Smooth muscle cell (in vitro differentiated cells): ENCODE measurements around the gene TAF9B. TPM values are rescaled to one million over a fixed set of nuclear protein-coding genes. Genes with fewer than 3 reads are reported as not detected.

Experiments used
- DNase-seq: peaks from one replicate; lab custom pipeline; 2025; ENCODE audit not compliant: unreplicated experiment; lab: John Stamatoyannopoulos, UW
- H2AFZ ChIP-seq: fragments of 200-600 bp; sonication (generic); 2 replicates; pipeline ENCODE4 v1.6.0; 2016; ENCODE audit warnings: antibody characterized with exemption, low read depth, mild to moderate bottlenecking
- H3F3A ChIP-seq: fragments of 200-600 bp; sonication (generic); 2 replicates; pipeline ENCODE4 v1.6.0; 2017; ENCODE audit warnings: antibody characterized with exemption, low read depth
- H3K27ac ChIP-seq: fragments of 200-600 bp; sonication (generic); 2 replicates; pipeline ENCODE4 v1.5.1; 2016; ENCODE audit warnings: low read depth, mild to moderate bottlenecking
- H3K27me3 ChIP-seq: fragments of 200-600 bp; sonication (generic); 2 replicates; pipeline ENCODE4 v1.6.1; 2016; ENCODE audit warnings: low read depth, mild to moderate bottlenecking
- H3K36me3 ChIP-seq: fragments of 200-600 bp; sonication (generic); 2 replicates; pipeline ENCODE4 v1.5.1; 2016; ENCODE audit warnings: low read depth
- H3K4me1 ChIP-seq: fragments of 200-600 bp; sonication (generic); 2 replicates; pipeline ENCODE4 v1.5.1; 2016; ENCODE audit warnings: low read depth
- H3K4me2 ChIP-seq: fragments of 200-600 bp; sonication (generic); 2 replicates; pipeline ENCODE4 v1.6.0; 2016; ENCODE audit warnings: mild to moderate bottlenecking
- H3K4me3 ChIP-seq: fragments of 200-600 bp; sonication (generic); 2 replicates; pipeline ENCODE4 v1.5.1; 2016; ENCODE audit warnings: mild to moderate bottlenecking
- H3K79me2 ChIP-seq: fragments of 200-600 bp; sonication (generic); 2 replicates; pipeline ENCODE4 v1.6.0; 2016; ENCODE audit warnings: low read depth, mild to moderate bottlenecking
- H3K9ac ChIP-seq: fragments of 200-600 bp; sonication (generic); 2 replicates; pipeline ENCODE4 v1.6.0; 2016; ENCODE audit warnings: low read depth
- H3K9me3 ChIP-seq: fragments of 200-600 bp; sonication (generic); replicated peaks from 2 replicates; pipeline ENCODE4 v1.5.1; 2016; ENCODE audit warnings: low read depth
- H4K20me1 ChIP-seq: fragments of 200-600 bp; sonication (generic); 2 replicates; pipeline ENCODE4 v1.6.0; 2016; ENCODE audit warnings: low read depth
- WGBS: methylation state at CpG from one replicate; pipeline ENCODE4 v1.1.7; 2016; ENCODE audit warnings: low lambda C conversion rate; 5-methylcytosine and 5-hydroxymethylcytosine counted together
- polyA plus RNA-seq: library from polyadenylated mRNA; unstranded; fragments of >200 nt; fragmentation: Nextera tagmentation; extraction: Ambion mirVana; gene quantifications from 2 replicates; pipeline ENCODE4 v1.2.1, GENCODE V29; 2016
- total RNA-seq: library from RNA; depleted of rRNA; stranded (reverse); fragments of >200 nt; gene quantifications from 2 replicates; pipeline ENCODE4 v1.2.3, GENCODE V29; 2014
- TF ChIP-seq, protein P1 (sequence below): fragments of 200-600 bp; sonication (generic); IDR thresholded peaks from 2 replicates; pipeline ENCODE4 v1.5.1; 2017; ENCODE audit warnings: borderline replicate concordance, mild to moderate bottlenecking, antibody characterized with exemption; ENCODE audit not compliant: insufficient read depth, poor library complexity, severe bottlenecking

TAF9B gene
- total and polyA plus RNA-seq, 2 experiments from 2014 or later, result 15.9 to 28.8 TPM

DNA sequence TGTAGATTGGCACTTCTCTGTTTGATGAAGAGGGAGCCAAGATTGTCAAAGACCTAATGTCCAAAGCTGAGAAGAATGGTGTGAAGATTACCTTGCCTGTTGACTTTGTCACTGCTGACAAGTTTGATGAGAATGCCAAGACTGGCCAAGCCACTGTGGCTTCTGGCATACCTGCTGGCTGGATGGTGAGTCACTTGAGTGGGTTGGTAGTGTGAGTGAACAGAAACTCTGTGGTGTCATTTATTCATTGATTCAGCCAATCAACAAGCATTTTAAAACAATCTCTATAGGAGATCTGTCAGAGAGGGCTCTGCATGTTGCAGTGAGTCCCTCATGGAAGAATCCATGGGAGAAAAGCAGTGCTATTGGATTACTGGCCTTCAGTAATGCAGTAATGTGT lies 16.3 kb downstream of the TAF9B start:
- H3K79me2 ChIP-seq, result peaks cover 8% of the 10 kb centered on the region

DNA sequence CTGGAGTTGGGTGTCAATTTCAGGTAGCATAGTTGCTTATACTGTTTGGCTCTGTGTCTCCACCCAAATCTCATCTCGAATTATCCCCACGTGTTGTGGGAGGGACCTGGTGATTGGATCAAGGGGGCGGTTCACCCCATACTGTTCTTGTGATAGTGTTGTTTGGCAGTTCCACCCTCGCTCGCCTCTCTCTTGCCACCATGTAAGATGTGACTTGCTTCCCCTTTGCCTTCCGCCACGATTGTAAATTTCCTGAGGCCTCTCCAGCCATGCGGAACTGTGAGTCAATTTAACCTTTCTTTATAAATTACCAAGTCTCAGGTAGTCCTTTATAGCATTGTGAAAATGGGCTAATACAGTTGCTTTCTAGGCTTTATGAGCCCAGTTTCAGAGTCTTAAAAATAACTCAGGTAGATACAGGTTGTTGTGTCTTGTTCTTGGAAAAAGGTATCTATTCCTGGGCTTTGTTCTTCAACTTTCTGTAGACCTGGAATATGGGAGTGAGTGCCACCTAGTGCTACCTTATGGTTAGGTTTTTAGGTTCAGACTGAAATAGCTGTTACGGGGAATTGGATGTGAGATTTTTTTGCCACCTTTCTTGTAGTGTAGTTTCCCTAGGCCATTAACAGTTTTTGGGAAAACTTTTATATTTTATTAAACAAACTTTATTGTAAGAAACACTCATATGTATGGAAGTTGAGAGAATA lies 19.8 kb downstream of the TAF9B start:
- Histone ChIP-seq H3K9me3 (no peaks in the 10 kb centered on the region), H3K4me3 (no peak overlapping the region), H3F3A (no peaks in the 10 kb centered on the region), H4K20me1 (peaks cover 100% of the 10 kb centered on the region), H3K9ac (no peak overlapping the region), H3K36me3 (peaks cover 9% of the 10 kb centered on the region), H3K4me1 (no peaks in the 10 kb centered on the region), H2AFZ (no peak overlapping the region), H3K4me2 (no peak overlapping the region), H3K27me3 (no peaks in the 10 kb centered on the region), H3K27ac (no peak overlapping the region), H3K79me2 (peaks cover 29% of the 10 kb centered on the region)
- TF ChIP-seq, protein P1, sequence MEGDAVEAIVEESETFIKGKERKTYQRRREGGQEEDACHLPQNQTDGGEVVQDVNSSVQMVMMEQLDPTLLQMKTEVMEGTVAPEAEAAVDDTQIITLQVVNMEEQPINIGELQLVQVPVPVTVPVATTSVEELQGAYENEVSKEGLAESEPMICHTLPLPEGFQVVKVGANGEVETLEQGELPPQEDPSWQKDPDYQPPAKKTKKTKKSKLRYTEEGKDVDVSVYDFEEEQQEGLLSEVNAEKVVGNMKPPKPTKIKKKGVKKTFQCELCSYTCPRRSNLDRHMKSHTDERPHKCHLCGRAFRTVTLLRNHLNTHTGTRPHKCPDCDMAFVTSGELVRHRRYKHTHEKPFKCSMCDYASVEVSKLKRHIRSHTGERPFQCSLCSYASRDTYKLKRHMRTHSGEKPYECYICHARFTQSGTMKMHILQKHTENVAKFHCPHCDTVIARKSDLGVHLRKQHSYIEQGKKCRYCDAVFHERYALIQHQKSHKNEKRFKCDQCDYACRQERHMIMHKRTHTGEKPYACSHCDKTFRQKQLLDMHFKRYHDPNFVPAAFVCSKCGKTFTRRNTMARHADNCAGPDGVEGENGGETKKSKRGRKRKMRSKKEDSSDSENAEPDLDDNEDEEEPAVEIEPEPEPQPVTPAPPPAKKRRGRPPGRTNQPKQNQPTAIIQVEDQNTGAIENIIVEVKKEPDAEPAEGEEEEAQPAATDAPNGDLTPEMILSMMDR, result no peak
- 81% methylated on average over 9 of the region's 9 CpGs for WGBS
- no peak for DNase-seq

More for the DNA sequence above, 16.3 kb downstream of the TAF9B start:
- Histone ChIP-seq H3K9me3 (no peaks in the 10 kb centered on the region), H3K4me3 (no peak overlapping the region), H2AFZ (no peak overlapping the region), H3K27ac (peak overlapping the region; percentile 76), H3F3A (peaks cover 9% of the 10 kb centered on the region), H3K27me3 (no peaks in the 10 kb centered on the region), H3K4me2 (no peak overlapping the region), H4K20me1 (peaks cover 100% of the 10 kb centered on the region), H3K36me3 (peaks cover 14% of the 10 kb centered on the region), H3K9ac (no peak overlapping the region), H3K4me1 (no peaks in the 10 kb centered on the region)
- TF ChIP-seq, protein P1, result no peak
- DNase-seq, result no peak

GRCh38 chrX:78118628-78119027 lies 20.8 kb downstream of the TAF9B start:
- no peaks in the 10 kb centered on the region for H3K27me3 ChIP-seq
- H3K79me2 ChIP-seq, result peaks cover 40% of the 10 kb centered on the region
- no peak overlapping the region for H3K4me2 ChIP-seq
- no peak overlapping the region for H3K9ac ChIP-seq
- H3K9me3 ChIP-seq, result no peaks in the 10 kb centered on the region
- TF ChIP-seq, protein P1, result no peak
- H3K27ac ChIP-seq, result no peak overlapping the region
- H4K20me1 ChIP-seq, result peaks cover 100% of the 10 kb centered on the region
- H3F3A ChIP-seq, result no peaks in the 10 kb centered on the region
- DNase-seq, result no peak
- H3K36me3 ChIP-seq, result peaks cover 11% of the 10 kb centered on the region
- 83% methylated on average over 1 of the region's 1 CpG for WGBS
- no peak overlapping the region for H2AFZ ChIP-seq
- H3K4me1 ChIP-seq, result no peaks in the 10 kb centered on the region
- H3K4me3 ChIP-seq, result no peak overlapping the region

DNA sequence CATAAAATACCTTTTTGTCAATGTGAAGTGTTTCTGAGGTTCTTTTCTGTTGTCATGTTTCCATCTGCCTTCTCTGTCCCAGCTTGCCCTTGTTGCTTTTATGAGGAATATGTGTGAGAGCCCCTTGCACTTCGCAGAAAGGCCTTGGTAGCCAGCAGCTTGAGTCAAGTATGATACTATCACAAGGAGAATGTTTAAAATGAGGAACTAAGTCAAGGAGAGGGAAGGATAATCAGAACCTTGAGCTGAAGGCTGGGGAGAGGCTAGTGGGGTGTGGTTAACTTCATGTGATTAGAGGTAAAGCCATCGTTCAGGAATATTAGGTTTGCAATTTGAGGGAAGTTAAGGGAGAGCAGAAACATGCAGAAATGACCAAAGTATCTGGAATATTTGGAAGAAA lies 22.7 kb downstream of the TAF9B start:
- H3F3A ChIP-seq, result no peaks in the 10 kb centered on the region
- TF ChIP-seq, protein P1, result no peak
- H3K27me3 ChIP-seq, result no peaks in the 10 kb centered on the region
- H4K20me1 ChIP-seq, result peaks cover 100% of the 10 kb centered on the region
- DNase-seq, result no peak
- H3K9ac ChIP-seq, result no peak overlapping the region
- H2AFZ ChIP-seq, result no peak overlapping the region
- peaks cover 58% of the 10 kb centered on the region for H3K79me2 ChIP-seq
- H3K36me3 ChIP-seq, result peaks cover 6% of the 10 kb centered on the region
- H3K9me3 ChIP-seq, result no peaks in the 10 kb centered on the region
- H3K4me2 ChIP-seq, result no peak overlapping the region
- 73% methylated on average over 2 of the region's 2 CpGs for WGBS
- no peaks in the 10 kb centered on the region for H3K4me1 ChIP-seq
- no peak overlapping the region for H3K27ac ChIP-seq
- H3K4me3 ChIP-seq, result no peak overlapping the region
